Activated T-cell treated with anti-CD3 and anti-CD28 coated beads, Interleukin-2, amount 50 U/mL, for 1 hour (primary cell): ENCODE measurements around the gene VSTM4.

ENCODE experiments used
- DNase-seq: peaks from one replicate; pipeline ENCODE4 v3.0.0-alpha.2; 2020

The VSTM4 gene

GRCh38 chr10:49037187-49037586 is 78.1 kb downstream of the VSTM4 start:
- DNase-seq = no peak

- DNase-seq = no peak
Observed at GRCh38 chr10:49036638-49037037, 78.7 kb downstream of the VSTM4 start.

- no peak for DNase-seq
Observed at GRCh38 chr10:49035920-49036319, 79.4 kb downstream of the VSTM4 start.

- no peak for DNase-seq
Observed at GRCh38 chr10:49034925-49035324, 80.4 kb downstream of the VSTM4 start.

- DNase-seq = no peak
Observed at GRCh38 chr10:49033939-49034338, 81.4 kb downstream of the VSTM4 start.

GRCh38 chr10:49029666-49030065 is 85.7 kb downstream of the VSTM4 start:
- DNase-seq = no peak

- no peak for DNase-seq
Observed at GRCh38 chr10:49028639-49029038, 86.7 kb downstream of the VSTM4 start.

- DNase-seq = no peak
Observed at GRCh38 chr10:49025347-49025983, 89.9 kb downstream of the VSTM4 start.

GRCh38 chr10:49024484-49024883 is 90.8 kb downstream of the VSTM4 start:
- DNase-seq = no peak

GRCh38 chr10:49023752-49024151 is 91.6 kb downstream of the VSTM4 start:
- DNase-seq = no peak

GRCh38 chr10:49023071-49023470 is 92.3 kb downstream of the VSTM4 start:
- DNase-seq = no peak

GRCh38 chr10:49021685-49022084 is 93.6 kb downstream of the VSTM4 start:
- no peak for DNase-seq

GRCh38 chr10:49015700-49016099 is 99.6 kb downstream of the VSTM4 start:
- DNase-seq = no peak

GRCh38 chr10:49012603-49013002 is 102.7 kb downstream of the VSTM4 start:
- no peak for DNase-seq

- DNase-seq = no peak
Observed at GRCh38 chr10:49011756-49012155, 103.6 kb downstream of the VSTM4 start.

GRCh38 chr10:49010865-49011264 is 104.5 kb downstream of the VSTM4 start:
- no peak for DNase-seq

- no peak for DNase-seq
Observed at GRCh38 chr10:49010295-49010694, 105.0 kb downstream of the VSTM4 start.

- no peak for DNase-seq
Observed at GRCh38 chr10:49009199-49009979, 105.9 kb downstream of the VSTM4 start.

GRCh38 chr10:49008505-49009198 is 106.7 kb downstream of the VSTM4 start:
- DNase-seq = no peak

GRCh38 chr10:49008091-49008490 is 107.2 kb downstream of the VSTM4 start:
- DNase-seq = no peak

- no peak for DNase-seq
Observed at GRCh38 chr10:49007129-49007528, 108.2 kb downstream of the VSTM4 start.

GRCh38 chr10:49005270-49005669 is 110.1 kb downstream of the VSTM4 start:
- no peak for DNase-seq

- no peak for DNase-seq
Observed at GRCh38 chr10:49001870-49002672, 113.3 kb downstream of the VSTM4 start.
